GM19239 (cell line): Measurements from ENCODE around the gene STAB1.
"Not testable (repeated sequence)": the region's sequence is repeated elsewhere in the genome, so short reads cannot be mapped to it uniquely, and the experiment has no call there.

Source experiments
- DNase-seq: peaks from one replicate; pipeline ENCODE4 v3.0.0; 2011; ENCODE audit warnings: low spot score; ENCODE audit not compliant: insufficient read length
- FAIRE-seq: peaks from 2 replicates; lab custom pipeline; 2011; peaks lifted over from hg19 to GRCh38; lab: Jason Lieb, UNC

The STAB1 gene

GRCh38 chr3:52520141-52520667 is 25.1 kb downstream of the STAB1 start:
- no peak for FAIRE-seq
- DNase-seq, result no peak

GRCh38 chr3:52520716-52521487 is 25.8 kb downstream of the STAB1 start:
- DNase-seq, result no peak
- no peak for FAIRE-seq

- DNase-seq (no peak), FAIRE-seq (no peak)
Measured at GRCh38 chr3:52521488-52521824, 26.3 kb downstream of the STAB1 start.

- FAIRE-seq, result no peak
- DNase-seq, result no peak
Measured at GRCh38 chr3:52521881-52522650, 26.9 kb downstream of the STAB1 start.

- no peak for FAIRE-seq
Measured at GRCh38 chr3:52522651-52523251, 27.6 kb downstream of the STAB1 start.

GRCh38 chr3:52523386-52524257 is 28.5 kb downstream of the STAB1 start:
- no peak for DNase-seq
- FAIRE-seq, result no peak

More at GRCh38 chr3:52522651-52523251, 27.6 kb downstream of the STAB1 start:
- DNase-seq, result no peak

GRCh38 chr3:52524258-52524751 is 29.2 kb downstream of the STAB1 start:
- FAIRE-seq, result no peak

GRCh38 chr3:52524752-52525679 is 29.9 kb downstream of the STAB1 start:
- no peak for DNase-seq
- no peak for FAIRE-seq

More at GRCh38 chr3:52524258-52524751, 29.2 kb downstream of the STAB1 start:
- DNase-seq, result no peak

- DNase-seq (no peak), FAIRE-seq (no peak)
Measured at GRCh38 chr3:52525680-52526561, 30.8 kb downstream of the STAB1 start.

- FAIRE-seq, DNase-seq: not testable (repeated sequence)
Measured at GRCh38 chr3:52526671-52527038, 31.5 kb downstream of the STAB1 start.

GRCh38 chr3:52527039-52527731 is 32.0 kb downstream of the STAB1 start:
- peak; percentile 4 for DNase-seq
- FAIRE-seq, result no peak

- DNase-seq (no peak), FAIRE-seq (no peak)
Measured at GRCh38 chr3:52527732-52528585, 32.8 kb downstream of the STAB1 start.

- FAIRE-seq, result no peak
- no peak for DNase-seq
Measured at GRCh38 chr3:52528586-52529375, 33.6 kb downstream of the STAB1 start.

GRCh38 chr3:52529376-52530333 is 34.5 kb downstream of the STAB1 start:
- FAIRE-seq, result no peak
- no peak for DNase-seq
